Measurements from ENCODE around the gene MAP4K4.

- TF ChIP-seq CTCF (conservative IDR thresholded peaks at IDR 0.05) (no peak), ZFX (IDR thresholded peaks at IDR 0.05) (no peak)
Observed at GRCh38 chr2:101828673-101829334, 131.3 kb downstream of the MAP4K4 start.

All from C4-2B (cell line).